ENCODE measurements around the gene STAT4. TPM values are rescaled to one million over a fixed set of nuclear protein-coding genes. Genes with fewer than 3 reads are reported as not detected.

Gene STAT4
- total RNA-seq, 1 experiment from 2014 or later = not detected

GRCh38 chr2:191018643-191019119 lies 132.1 kb downstream of the STAT4 start:
- no peak for DNase-seq (ENCODE audit: low read depth)

GRCh38 chr2:191018048-191018447 lies 132.7 kb downstream of the STAT4 start:
- DNase-seq (ENCODE audit: low read depth) = no peak

GRCh38 chr2:191015831-191016230 lies 135.0 kb downstream of the STAT4 start:
- no peak for DNase-seq (ENCODE audit: low read depth)

GRCh38 chr2:191015239-191015638 lies 135.6 kb downstream of the STAT4 start:
- DNase-seq (ENCODE audit: low read depth) = no peak

- no peak for DNase-seq (ENCODE audit: low read depth)
Measured at GRCh38 chr2:191014653-191015020, 136.2 kb downstream of the STAT4 start.

- DNase-seq (ENCODE audit: low read depth) = peak; percentile 91
Measured at GRCh38 chr2:191013932-191014652, 136.7 kb downstream of the STAT4 start, which contains the start of gene STAT1. Gene STAT1 (minus strand): TSS chr2:191014171. CDS start chr2:191010003, 4,168 bp downstream.

GRCh38 chr2:191013682-191013931 lies 137.2 kb downstream of the STAT4 start:
- no peak for DNase-seq (ENCODE audit: low read depth)

GRCh38 chr2:191012845-191013681 lies 137.7 kb downstream of the STAT4 start:
- peak; percentile 12 for DNase-seq (ENCODE audit: low read depth)

- no peak for DNase-seq (ENCODE audit: low read depth)
Measured at GRCh38 chr2:191012346-191012745, 138.4 kb downstream of the STAT4 start.

- no peak for DNase-seq (ENCODE audit: low read depth)
Measured at GRCh38 chr2:191010887-191011885, 139.6 kb downstream of the STAT4 start.

- no peak for DNase-seq (ENCODE audit: low read depth)
Measured at GRCh38 chr2:191009541-191010374, 141.0 kb downstream of the STAT4 start.

- no peak for DNase-seq (ENCODE audit: low read depth)
Measured at GRCh38 chr2:191008286-191008685, 142.5 kb downstream of the STAT4 start.

- DNase-seq (ENCODE audit: low read depth) = no peak
Measured at GRCh38 chr2:191006997-191007783, 143.6 kb downstream of the STAT4 start.

GRCh38 chr2:191006297-191006696 lies 144.5 kb downstream of the STAT4 start:
- DNase-seq (ENCODE audit: low read depth) = no peak

GRCh38 chr2:191003405-191004309 lies 147.1 kb downstream of the STAT4 start:
- DNase-seq (ENCODE audit: low read depth) = no peak

GRCh38 chr2:191001624-191002023 lies 149.2 kb downstream of the STAT4 start:
- no peak for DNase-seq (ENCODE audit: low read depth)

GRCh38 chr2:191001032-191001431 lies 149.8 kb downstream of the STAT4 start:
- no peak for DNase-seq (ENCODE audit: low read depth)

GRCh38 chr2:190999949-191000665 lies 150.7 kb downstream of the STAT4 start:
- DNase-seq (ENCODE audit: low read depth) = no peak

Measured in HT1080 (cell line).